C4-2B (cell line): ENCODE results near the gene CENPN.

ENCODE experiments used
- CTCF ChIP-seq: fragments of 450-650 bp; conservative IDR thresholded peaks from 2 replicates; pipeline ENCODE4 v1.5.1; 2017; ENCODE audit warnings: mild to moderate bottlenecking
- ZFX ChIP-seq: fragments of 450-650 bp; IDR thresholded peaks from 2 replicates; pipeline ENCODE4 v1.6.1; 2017

DNA sequence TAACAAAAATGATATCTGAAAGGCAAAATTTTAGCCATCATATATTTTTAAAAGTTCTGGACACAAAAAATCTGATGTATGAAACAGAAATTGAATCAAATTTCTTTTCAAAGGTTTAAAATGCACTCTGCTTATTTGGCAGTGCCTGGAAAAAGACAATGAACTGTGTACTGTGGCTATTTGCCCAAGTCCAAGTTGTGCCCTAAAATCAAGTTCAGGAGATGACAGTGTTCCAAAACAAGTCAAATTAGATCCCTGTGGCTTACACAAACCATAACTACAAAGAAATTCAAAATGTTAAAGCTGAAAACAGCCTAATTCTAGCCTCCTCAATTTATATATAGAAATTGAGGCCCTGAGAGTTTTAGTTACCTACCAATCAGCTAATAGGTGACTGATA is 25.9 kb upstream of the CENPN start:
- TF ChIP-seq CTCF (no peak), ZFX (no peak)
